Peyer's patch (tissue), 4 donors: ENCODE results near the gene PIEZO2.

ENCODE experiments used
- CTCF ChIP-seq, 6 experiments: fragments of 450-650 bp in 4 of 6; fragments of 200-600 bp in 2 of 6; sonication (generic) in 1 of 6; IDR thresholded peaks; one replicate each; pipeline ENCODE4 v1.5.1; 2017 to 2019; ENCODE audit warnings: antibody characterized with exemption in 6 of 6, mild to moderate bottlenecking in 3 of 6, moderate library complexity in 1 of 6
- POLR2A ChIP-seq, 2 donors: fragments of 450-650 bp; IDR thresholded peaks; one replicate each; pipeline ENCODE4 v1.5.1; 2017; ENCODE audit warnings: antibody characterized with exemption in 2 of 2, mild to moderate bottlenecking in 2 of 2, moderate library complexity in 2 of 2

GRCh38 chr18:10842371-10842770, 307.0 kb downstream of the PIEZO2 start:
- TF ChIP-seq CTCF (IDR thresholded peaks at IDR 0.05) (no peak), POLR2A (IDR thresholded peaks at IDR 0.05) (no peak)
